ENCODE measurements around the gene NLRP13. TPM values are rescaled to one million over a fixed set of nuclear protein-coding genes. Genes with fewer than 3 reads are reported as not detected.
"Not testable (repeated sequence)": the region's sequence is repeated elsewhere in the genome, so short reads cannot be mapped to it uniquely, and the experiment has no call there.

NLRP13 gene
- total RNA-seq, 1 donor = not detected

DNA sequence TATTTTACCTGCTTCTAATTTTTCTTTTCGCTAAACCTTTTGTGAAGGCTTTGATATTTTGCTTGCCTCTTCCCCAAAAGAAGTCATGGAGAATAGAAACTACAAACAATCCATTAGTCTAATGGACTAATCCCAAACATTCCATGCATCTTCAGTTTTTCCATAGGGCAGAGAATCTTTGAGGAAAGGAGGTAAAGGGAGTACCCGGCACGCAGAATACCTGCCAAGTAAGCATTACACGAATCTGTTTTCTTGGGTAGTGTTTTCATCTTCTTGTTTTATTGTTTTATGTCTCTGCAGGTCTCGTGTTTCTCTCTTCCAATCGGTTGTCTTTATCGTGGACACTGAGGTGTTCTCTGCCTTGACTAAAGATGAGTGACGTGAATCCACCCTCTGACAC is 15.4 kb upstream of the NLRP13 start, which contains the start of gene NLRP8:
NLRP8 (plus strand) TSS at position 301 of the 400 bp plus-strand sequence.
- TF ChIP-seq, protein P1, sequence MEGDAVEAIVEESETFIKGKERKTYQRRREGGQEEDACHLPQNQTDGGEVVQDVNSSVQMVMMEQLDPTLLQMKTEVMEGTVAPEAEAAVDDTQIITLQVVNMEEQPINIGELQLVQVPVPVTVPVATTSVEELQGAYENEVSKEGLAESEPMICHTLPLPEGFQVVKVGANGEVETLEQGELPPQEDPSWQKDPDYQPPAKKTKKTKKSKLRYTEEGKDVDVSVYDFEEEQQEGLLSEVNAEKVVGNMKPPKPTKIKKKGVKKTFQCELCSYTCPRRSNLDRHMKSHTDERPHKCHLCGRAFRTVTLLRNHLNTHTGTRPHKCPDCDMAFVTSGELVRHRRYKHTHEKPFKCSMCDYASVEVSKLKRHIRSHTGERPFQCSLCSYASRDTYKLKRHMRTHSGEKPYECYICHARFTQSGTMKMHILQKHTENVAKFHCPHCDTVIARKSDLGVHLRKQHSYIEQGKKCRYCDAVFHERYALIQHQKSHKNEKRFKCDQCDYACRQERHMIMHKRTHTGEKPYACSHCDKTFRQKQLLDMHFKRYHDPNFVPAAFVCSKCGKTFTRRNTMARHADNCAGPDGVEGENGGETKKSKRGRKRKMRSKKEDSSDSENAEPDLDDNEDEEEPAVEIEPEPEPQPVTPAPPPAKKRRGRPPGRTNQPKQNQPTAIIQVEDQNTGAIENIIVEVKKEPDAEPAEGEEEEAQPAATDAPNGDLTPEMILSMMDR (IDR thresholded peaks at IDR 0.05; ENCODE audit: insufficient read depth, low read depth, low read length) = no peak
- no peak for DNase-seq (ENCODE audit: low read depth)
- H3K4me3 ChIP-seq (ENCODE audit: low read depth, low read length) = no peak within 1 kb of the TSS

DNA sequence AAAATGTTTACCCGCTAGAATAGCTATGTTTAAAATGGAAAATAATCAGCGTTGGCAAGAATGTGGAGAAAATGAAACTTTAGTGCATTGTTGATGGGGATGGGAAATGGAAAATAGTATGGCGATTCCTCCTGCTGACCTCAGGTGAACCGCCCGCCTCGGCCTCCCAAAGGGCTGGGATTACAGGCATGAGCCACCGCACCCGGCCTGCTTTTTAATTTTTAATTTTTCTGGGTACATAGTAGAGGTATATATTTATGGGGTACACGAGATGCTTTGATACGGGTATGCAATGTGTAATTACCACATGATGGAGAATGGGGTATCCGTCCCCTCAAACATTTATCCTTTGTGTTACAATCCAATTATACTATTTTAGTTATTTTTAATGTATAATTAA is 8.2 kb upstream of the NLRP13 start:
- TF ChIP-seq, protein P1 (IDR thresholded peaks at IDR 0.05; ENCODE audit: insufficient read depth, low read depth, low read length) = no peak
- H3K4me3 ChIP-seq (ENCODE audit: low read depth, low read length) = no peak overlapping the region
- DNase-seq (ENCODE audit: low read depth) = no peak

DNA sequence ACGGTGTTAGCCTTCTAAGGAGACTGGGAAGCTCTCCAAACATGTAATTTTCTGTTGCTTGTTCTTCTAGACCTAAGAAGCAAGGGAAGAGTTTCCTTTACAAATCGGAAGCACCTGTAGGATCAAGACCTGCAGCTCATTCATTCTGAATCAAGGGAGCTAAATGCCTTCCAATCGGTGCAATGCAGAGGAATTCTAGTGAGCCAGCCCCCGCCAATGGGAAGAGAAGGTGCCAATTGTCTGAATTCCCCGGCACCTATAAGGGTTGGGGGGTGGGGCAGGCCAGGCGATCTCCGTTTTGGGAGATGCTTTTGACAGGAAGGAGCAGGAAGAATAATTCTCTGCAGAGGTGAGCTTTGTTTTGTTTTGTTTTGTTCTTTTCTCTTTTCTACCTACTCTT is 7.1 kb upstream of the NLRP13 start:
- no peak overlapping the region for H3K4me3 ChIP-seq (ENCODE audit: low read depth, low read length)
- no peak for DNase-seq (ENCODE audit: low read depth)
- TF ChIP-seq, protein P1 (IDR thresholded peaks at IDR 0.05; ENCODE audit: insufficient read depth, low read depth, low read length) = no peak

DNA sequence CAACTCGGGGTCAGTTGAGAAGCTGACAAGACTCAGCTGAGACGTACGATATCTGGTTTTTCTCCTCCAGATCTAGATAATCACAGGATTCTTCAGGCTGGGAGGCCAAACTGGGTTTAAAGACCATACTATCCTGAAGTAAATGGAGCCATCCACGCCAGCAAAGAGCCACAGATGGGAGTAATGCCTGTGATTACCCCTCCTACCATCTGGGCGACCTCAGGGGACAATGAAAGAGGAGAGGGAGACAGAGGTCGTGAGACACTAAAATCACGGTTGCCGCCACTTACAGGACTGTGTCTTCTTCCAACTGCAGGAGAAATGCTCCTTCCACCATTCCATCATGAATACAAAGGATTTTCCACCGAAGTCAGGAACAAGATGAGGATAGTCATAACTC is 3.1 kb upstream of the NLRP13 start:
- TF ChIP-seq, protein P1 (IDR thresholded peaks at IDR 0.05; ENCODE audit: insufficient read depth, low read depth, low read length) = no peak
- DNase-seq (ENCODE audit: low read depth) = no peak
- no peak overlapping the region for H3K4me3 ChIP-seq (ENCODE audit: low read depth, low read length)

DNA sequence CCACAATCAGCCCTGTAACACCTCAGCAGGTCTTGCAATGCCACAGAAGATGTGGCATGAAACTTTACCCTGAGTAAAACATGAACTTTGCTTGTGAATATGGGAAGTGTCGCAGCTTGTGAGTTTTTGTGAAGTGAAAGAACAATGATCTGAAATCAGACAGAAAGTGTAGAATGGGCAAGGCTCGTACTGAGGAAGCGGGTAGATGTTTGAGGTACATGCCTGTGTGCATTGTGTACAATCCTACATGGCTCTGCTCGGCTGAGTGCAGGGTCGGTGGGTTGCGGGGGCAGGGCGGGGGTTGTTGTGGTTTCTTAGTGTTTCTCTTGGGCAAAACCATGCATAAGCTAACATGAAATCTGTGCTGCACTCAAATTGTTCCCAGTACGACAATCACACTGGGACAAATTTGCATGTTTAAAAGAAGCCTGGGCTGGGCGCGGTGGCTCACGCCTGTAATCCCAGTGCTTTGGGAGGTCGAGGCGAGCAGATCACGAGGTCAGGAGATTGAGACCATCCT is 1.1 kb downstream of the NLRP13 start:
- TF ChIP-seq, protein P1 (IDR thresholded peaks at IDR 0.05; ENCODE audit: insufficient read depth, low read depth, low read length) = no peak
- no peak overlapping the region for H3K4me3 ChIP-seq (ENCODE audit: low read depth, low read length)
- DNase-seq (ENCODE audit: low read depth) = no peak

DNA sequence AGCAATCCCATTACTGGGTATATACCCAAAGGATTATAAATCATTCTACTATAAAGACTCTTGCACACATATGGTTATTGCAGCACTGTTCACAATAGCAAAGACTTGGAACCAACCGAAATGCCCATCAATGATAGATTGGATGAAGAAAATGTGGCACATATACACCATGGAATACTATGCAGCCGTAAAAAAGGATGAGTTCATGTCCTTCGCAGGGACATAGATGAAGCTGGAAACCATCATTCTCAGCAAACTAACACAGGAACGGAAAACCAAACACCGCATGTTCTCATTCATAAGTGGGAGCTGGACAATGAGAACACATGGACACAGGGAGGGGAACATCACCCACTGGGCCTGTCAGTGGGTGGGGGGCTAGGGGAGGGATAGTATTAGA is 2.9 kb downstream of the NLRP13 start:
- H3K4me3 ChIP-seq (ENCODE audit: low read depth, low read length); DNase-seq (ENCODE audit: low read depth): not testable (repeated sequence)

DNA sequence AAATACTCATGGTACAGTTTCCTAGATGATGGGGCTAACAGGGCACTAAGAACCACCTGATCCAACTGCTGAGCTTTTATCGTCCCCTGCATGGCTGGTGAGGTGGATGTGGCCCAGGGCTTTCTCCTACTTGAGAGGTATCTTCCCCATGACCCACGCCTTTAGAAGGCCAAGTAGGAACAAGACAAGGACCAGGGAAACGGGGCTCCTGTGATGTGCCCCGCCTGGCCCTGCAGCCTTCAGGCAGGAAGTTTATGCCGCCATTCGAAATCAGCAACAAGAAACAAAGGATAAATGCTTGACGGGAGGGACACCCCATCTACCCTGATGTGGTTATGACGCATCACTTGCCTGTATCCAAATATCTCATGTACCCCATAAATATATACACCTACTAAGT is 4.1 kb downstream of the NLRP13 start:
- no peak overlapping the region for H3K4me3 ChIP-seq (ENCODE audit: low read depth, low read length)
- no peak for DNase-seq (ENCODE audit: low read depth)
- TF ChIP-seq, protein P1 (IDR thresholded peaks at IDR 0.05; ENCODE audit: insufficient read depth, low read depth, low read length) = no peak
